Measurements from ENCODE around the gene LTBP1. TPM values are rescaled to one million over a fixed set of nuclear protein-coding genes. Genes with fewer than 3 reads are reported as not detected.

Gene LTBP1
- total RNA-seq, 1 experiment from 2014 or later, result 13.9 TPM

DNA sequence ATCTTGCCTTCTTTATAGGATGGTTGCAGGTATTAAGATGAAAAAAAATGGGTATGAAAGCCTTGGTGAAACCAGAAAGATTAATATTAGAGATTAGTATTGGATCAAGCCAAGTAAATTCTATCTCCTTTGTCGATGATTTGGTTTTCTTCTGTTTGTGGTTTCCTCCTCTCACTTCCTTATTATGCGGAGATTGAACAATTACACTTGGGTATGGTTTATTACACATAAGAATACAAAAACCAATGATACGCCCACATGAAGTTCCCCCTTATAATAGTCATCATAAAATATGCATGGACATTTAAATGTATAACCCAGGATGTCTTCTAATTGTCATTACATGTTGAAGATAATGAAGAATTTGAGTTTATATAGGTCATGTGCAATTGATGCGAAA, 4.9 kb downstream of the LTBP1 start:
- peaks cover 17% of the 10 kb centered on the region for H3K36me3 Mint-ChIP-seq (ENCODE audit: insufficient read depth, unreplicated experiment)
- CTCF ChIA-PET, result no interaction called here
- H3K27ac Mint-ChIP-seq (ENCODE audit: unreplicated experiment), result no peak overlapping the region
- H3K4me1 Mint-ChIP-seq (ENCODE audit: low read depth, unreplicated experiment), result peaks cover 9% of the 10 kb centered on the region
- H3K27me3 Mint-ChIP-seq (ENCODE audit: unreplicated experiment), result no peaks in the 10 kb centered on the region
- H3K4me3 Mint-ChIP-seq (ENCODE audit: low read depth, unreplicated experiment), result no peak overlapping the region
- no peak for DNase-seq
- TF ChIP-seq, protein P1, sequence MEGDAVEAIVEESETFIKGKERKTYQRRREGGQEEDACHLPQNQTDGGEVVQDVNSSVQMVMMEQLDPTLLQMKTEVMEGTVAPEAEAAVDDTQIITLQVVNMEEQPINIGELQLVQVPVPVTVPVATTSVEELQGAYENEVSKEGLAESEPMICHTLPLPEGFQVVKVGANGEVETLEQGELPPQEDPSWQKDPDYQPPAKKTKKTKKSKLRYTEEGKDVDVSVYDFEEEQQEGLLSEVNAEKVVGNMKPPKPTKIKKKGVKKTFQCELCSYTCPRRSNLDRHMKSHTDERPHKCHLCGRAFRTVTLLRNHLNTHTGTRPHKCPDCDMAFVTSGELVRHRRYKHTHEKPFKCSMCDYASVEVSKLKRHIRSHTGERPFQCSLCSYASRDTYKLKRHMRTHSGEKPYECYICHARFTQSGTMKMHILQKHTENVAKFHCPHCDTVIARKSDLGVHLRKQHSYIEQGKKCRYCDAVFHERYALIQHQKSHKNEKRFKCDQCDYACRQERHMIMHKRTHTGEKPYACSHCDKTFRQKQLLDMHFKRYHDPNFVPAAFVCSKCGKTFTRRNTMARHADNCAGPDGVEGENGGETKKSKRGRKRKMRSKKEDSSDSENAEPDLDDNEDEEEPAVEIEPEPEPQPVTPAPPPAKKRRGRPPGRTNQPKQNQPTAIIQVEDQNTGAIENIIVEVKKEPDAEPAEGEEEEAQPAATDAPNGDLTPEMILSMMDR (IDR thresholded peaks at IDR 0.05; ENCODE audit: unreplicated experiment), result no peak
- no peaks in the 10 kb centered on the region for H3K9me3 Mint-ChIP-seq (ENCODE audit: low read depth, unreplicated experiment)
- intact Hi-C loops (cut with micrococcal nuclease; ENCODE audit: unreplicated experiment), result no loop called here
- BruUV-seq (replicated peaks), result no TSS peak

DNA sequence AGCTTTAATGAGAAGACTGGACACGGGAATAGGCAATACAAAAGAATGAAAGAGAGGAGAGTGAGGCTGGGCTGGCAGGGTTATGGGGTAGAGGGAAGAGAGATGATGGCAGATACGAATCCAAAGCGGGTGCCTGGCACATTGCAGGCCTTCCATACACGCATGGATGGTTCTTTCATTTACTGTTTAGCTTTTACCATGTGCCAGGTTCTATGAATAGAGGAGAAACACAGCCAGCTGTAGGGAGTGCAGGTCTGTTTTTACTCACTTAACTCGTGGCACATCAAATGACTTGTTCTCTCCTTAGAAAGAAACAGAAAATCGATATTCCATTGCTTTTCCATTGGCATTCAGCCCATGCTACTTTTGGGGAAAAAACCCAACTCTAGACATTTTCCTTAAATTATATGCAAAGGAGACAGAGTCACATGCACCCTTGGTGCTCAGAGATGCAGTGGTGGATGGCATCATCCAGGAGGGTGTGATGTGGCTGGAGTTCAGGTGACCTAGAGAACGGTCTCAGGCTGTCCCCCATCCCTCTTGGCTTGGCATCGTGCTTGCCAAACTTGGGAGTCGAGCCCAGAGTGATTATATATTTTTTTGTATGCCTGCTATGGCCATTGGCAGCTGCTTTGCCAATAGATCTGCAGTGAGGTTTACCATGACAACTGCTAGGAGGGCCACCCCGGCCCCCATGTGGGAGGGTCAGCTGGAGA, 6.2 kb downstream of the LTBP1 start:
- no TSS peak for BruUV-seq (replicated peaks)
- no peak for DNase-seq
- intact Hi-C loops (cut with micrococcal nuclease; ENCODE audit: unreplicated experiment), result no loop called here
- TF ChIP-seq, protein P1 (IDR thresholded peaks at IDR 0.05; ENCODE audit: unreplicated experiment), result no peak
- Mint-ChIP-seq H3K27ac (ENCODE audit: unreplicated experiment) (no peak overlapping the region), H3K4me1 (ENCODE audit: low read depth, unreplicated experiment) (peaks cover 8% of the 10 kb centered on the region), H3K4me3 (ENCODE audit: low read depth, unreplicated experiment) (no peak overlapping the region), H3K36me3 (ENCODE audit: insufficient read depth, unreplicated experiment) (peaks cover 8% of the 10 kb centered on the region), H3K27me3 (ENCODE audit: unreplicated experiment) (no peaks in the 10 kb centered on the region), H3K9me3 (ENCODE audit: low read depth, unreplicated experiment) (no peaks in the 10 kb centered on the region)
- CTCF ChIA-PET, result no interaction called here

DNA sequence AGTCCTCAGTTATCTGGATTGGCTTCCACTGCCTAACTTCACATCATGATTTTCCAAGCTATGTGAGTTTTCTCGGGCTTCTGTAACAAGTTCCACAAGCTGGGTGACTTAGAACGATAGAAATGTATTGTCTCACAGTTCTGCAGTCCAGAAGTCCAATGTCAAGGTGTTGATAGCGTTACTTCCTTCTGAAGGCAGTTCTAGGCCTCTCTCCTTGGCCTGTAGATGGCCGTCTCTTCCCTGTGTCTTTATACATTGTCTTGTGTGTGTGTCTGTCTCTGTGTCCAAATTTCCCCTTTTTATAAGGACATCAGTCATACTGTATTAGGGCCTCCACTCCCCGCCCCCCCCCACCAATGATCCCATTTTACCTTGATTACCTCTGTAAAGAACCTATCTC, 7.5 kb downstream of the LTBP1 start:
- intact Hi-C loops (cut with micrococcal nuclease; ENCODE audit: unreplicated experiment), result no loop called here
- TF ChIP-seq, protein P1 (IDR thresholded peaks at IDR 0.05; ENCODE audit: unreplicated experiment), result no peak
- BruUV-seq (replicated peaks), result no TSS peak
- no peak for DNase-seq
- Mint-ChIP-seq H3K9me3 (ENCODE audit: low read depth, unreplicated experiment) (no peaks in the 10 kb centered on the region), H3K4me1 (ENCODE audit: low read depth, unreplicated experiment) (no peaks in the 10 kb centered on the region), H3K4me3 (ENCODE audit: low read depth, unreplicated experiment) (no peak overlapping the region), H3K36me3 (ENCODE audit: insufficient read depth, unreplicated experiment) (no peaks in the 10 kb centered on the region), H3K27ac (ENCODE audit: unreplicated experiment) (no peak overlapping the region), H3K27me3 (ENCODE audit: unreplicated experiment) (no peaks in the 10 kb centered on the region)
- CTCF ChIA-PET, result no interaction called here

DNA sequence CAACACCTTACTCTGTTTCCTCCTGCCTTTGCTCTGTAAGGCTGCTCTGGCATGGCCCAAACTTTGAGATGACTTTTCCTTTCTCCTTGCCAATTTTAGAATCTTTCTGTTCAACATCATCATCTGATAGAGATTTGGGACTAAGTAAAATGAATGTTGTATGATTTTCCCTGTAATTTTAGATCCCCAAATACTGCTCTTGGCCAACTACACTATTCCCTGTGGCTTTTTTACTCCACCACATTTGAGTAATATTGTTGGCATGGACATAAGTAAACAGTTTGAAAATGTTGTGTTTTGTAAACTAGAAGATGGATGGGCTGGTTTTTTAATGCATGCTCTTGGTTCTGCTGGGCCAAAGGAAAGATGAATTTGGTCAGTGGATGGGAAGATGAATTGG, 12.1 kb downstream of the LTBP1 start:
- H3K9me3 Mint-ChIP-seq (ENCODE audit: low read depth, unreplicated experiment), result no peaks in the 10 kb centered on the region
- H3K27ac Mint-ChIP-seq (ENCODE audit: unreplicated experiment), result no peak overlapping the region
- no peaks in the 10 kb centered on the region for H3K27me3 Mint-ChIP-seq (ENCODE audit: unreplicated experiment)
- H3K4me3 Mint-ChIP-seq (ENCODE audit: low read depth, unreplicated experiment), result no peak overlapping the region
- TF ChIP-seq, protein P1 (IDR thresholded peaks at IDR 0.05; ENCODE audit: unreplicated experiment), result no peak
- no peaks in the 10 kb centered on the region for H3K4me1 Mint-ChIP-seq (ENCODE audit: low read depth, unreplicated experiment)
- no peak for DNase-seq
- H3K36me3 Mint-ChIP-seq (ENCODE audit: insufficient read depth, unreplicated experiment), result no peaks in the 10 kb centered on the region
- BruUV-seq (replicated peaks), result no TSS peak
- CTCF ChIA-PET, result no interaction called here
- intact Hi-C loops (cut with micrococcal nuclease; ENCODE audit: unreplicated experiment), result no loop called here

Data from Calu3 (cell line).